ENCODE data around the gene TSPAN17.

The TSPAN17 gene

DNA sequence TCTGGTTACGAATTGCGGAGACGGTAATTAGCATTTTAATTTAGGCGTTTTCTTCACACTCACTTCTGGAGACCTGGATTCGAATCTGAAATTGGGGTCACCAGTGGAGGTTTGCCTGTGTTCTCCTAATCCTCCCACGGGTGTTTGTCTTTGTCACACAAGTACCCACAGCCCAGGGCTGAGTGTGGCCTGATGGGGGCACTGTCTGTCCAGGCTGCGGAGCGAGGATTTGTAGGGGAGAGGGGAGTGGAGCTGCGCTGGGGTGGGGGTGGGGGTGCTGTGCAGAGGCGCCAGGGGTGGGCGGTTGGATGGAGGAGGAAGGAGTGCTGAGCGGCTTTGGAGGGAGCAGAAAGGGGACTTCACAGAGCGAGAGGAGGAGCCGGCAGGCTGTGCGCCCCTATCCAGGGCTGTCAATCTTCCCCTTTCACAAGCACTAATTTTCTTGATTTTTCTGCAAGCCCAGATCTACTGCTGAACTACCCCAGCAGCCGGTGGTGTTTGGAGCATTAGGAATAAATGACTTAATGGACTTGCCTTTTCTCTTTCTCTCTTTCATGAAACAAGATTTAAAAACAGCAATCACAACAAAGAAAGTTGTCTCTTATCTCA, 53.1 kb downstream of the TSPAN17 start:
- no peak for DNase-seq (ENCODE audit: extremely low read depth, insufficient read length)
- TF ChIP-seq, protein P1, sequence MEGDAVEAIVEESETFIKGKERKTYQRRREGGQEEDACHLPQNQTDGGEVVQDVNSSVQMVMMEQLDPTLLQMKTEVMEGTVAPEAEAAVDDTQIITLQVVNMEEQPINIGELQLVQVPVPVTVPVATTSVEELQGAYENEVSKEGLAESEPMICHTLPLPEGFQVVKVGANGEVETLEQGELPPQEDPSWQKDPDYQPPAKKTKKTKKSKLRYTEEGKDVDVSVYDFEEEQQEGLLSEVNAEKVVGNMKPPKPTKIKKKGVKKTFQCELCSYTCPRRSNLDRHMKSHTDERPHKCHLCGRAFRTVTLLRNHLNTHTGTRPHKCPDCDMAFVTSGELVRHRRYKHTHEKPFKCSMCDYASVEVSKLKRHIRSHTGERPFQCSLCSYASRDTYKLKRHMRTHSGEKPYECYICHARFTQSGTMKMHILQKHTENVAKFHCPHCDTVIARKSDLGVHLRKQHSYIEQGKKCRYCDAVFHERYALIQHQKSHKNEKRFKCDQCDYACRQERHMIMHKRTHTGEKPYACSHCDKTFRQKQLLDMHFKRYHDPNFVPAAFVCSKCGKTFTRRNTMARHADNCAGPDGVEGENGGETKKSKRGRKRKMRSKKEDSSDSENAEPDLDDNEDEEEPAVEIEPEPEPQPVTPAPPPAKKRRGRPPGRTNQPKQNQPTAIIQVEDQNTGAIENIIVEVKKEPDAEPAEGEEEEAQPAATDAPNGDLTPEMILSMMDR (IDR thresholded peaks at IDR 0.05; ENCODE audit: insufficient read depth, low read length, poor library complexity, severe bottlenecking) = peak; percentile 56
- Histone ChIP-seq H3K36me3 (ENCODE audit: control insufficient read depth, insufficient read depth, low read length) (no peaks in the 10 kb centered on the region), H3K27me3 (replicated peaks; ENCODE audit: control insufficient read depth, insufficient read depth, low read length) (peaks cover 3% of the 10 kb centered on the region), H3K4me3 (replicated peaks; ENCODE audit: low read depth, low read length) (no peak overlapping the region)

DNA sequence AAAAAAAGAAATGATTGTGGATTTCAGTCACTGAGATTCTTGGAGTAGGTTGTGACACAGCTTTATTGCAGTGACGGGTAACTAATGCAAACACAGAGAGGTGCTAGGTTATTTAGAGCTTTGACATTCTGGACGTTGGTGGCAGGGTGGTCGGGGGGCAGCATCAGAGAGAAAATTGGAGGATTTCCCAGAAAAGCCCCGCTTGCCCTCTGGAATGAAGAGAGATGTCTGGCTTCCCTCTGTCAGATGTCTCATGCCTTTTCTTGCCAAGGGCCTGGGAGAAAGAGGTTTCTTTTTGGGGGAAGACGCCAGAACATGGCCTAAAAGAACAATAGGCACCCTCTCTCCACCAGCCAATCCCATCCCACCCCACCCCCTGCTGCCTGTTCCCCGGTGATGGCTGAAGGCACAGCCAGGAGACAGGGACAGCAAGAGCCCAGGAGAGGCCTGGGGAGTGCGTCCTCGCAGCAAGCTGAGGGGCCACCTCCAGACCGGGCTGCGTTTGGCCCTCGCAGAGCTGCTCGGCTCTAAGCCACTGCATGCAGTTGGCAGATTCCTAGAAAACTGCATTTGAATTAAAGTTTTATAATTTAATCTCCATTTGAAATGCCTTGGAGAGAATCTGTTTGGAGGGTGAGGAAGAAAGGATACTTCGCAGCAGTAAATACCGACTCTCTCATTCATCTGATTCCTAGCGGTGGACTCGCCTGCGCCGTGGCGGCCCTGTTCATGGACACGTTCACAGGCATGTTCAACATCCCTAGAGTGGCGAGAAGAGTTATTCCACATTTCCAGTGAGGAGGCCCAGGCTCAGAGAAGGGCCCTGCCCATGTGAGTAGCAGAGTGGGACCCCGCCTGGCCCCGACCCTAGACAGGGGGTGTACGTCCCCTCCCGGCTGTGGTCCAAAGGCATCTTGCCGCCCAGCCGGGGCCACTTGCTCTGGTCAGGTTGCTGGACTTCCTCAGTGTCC, 55.7 kb downstream of the TSPAN17 start:
- Histone ChIP-seq H3K27me3 (replicated peaks; ENCODE audit: control insufficient read depth, insufficient read depth, low read length) (peaks cover 2% of the 10 kb centered on the region), H3K4me3 (replicated peaks; ENCODE audit: low read depth, low read length) (no peak overlapping the region), H3K36me3 (ENCODE audit: control insufficient read depth, insufficient read depth, low read length) (no peaks in the 10 kb centered on the region)
- no peak for DNase-seq (ENCODE audit: extremely low read depth, insufficient read length)
- TF ChIP-seq, protein P1 (IDR thresholded peaks at IDR 0.05; ENCODE audit: insufficient read depth, low read length, poor library complexity, severe bottlenecking) = no peak

DNA sequence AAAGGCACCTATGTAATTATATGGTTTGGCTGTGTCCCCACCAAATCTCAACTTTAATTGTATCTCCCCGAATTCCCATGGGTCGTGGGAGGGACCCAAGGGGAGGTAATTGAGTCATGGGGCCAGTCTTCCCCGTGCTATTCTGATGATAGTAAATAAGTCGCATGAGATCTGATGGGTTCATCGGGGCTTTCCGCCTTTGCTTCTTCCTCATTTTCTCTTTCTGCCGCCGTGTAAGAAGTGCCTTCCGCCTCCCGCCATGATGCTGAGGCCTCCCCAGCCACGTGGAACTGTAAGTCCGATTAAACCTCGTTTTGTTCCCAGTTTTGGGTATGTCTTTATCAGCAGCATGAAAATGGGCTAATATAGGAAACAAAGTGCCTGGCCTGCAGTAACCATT, 56.6 kb downstream of the TSPAN17 start:
- TF ChIP-seq, protein P1 (IDR thresholded peaks at IDR 0.05; ENCODE audit: insufficient read depth, low read length, poor library complexity, severe bottlenecking) = no peak
- H3K27me3 ChIP-seq (replicated peaks; ENCODE audit: control insufficient read depth, insufficient read depth, low read length) = peaks cover 2% of the 10 kb centered on the region
- no peaks in the 10 kb centered on the region for H3K36me3 ChIP-seq (ENCODE audit: control insufficient read depth, insufficient read depth, low read length)
- DNase-seq (ENCODE audit: extremely low read depth, insufficient read length) = no peak
- no peak overlapping the region for H3K4me3 ChIP-seq (replicated peaks; ENCODE audit: low read depth, low read length)

DNA sequence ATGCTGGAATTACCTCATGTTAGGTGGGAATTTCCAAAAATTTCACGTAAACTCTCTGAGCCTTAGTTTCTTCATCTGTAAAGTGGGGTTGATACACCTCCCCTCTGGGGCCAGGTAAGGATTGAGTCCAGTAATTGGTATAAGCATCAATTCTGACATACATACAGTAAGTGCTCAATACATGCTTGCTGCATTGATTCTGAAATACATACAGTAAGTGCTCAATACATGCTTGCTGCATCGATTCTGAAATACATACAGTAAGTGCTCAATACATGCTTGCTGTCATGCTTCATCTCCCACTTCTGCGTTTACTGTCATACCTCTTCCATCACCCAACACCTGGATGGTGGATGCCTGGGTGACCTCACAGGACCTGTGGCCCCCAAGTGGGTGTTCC, 57.1 kb downstream of the TSPAN17 start:
- TF ChIP-seq, protein P1 (IDR thresholded peaks at IDR 0.05; ENCODE audit: insufficient read depth, low read length, poor library complexity, severe bottlenecking) = no peak
- Histone ChIP-seq H3K36me3 (ENCODE audit: control insufficient read depth, insufficient read depth, low read length) (no peaks in the 10 kb centered on the region), H3K4me3 (replicated peaks; ENCODE audit: low read depth, low read length) (no peak overlapping the region), H3K27me3 (replicated peaks; ENCODE audit: control insufficient read depth, insufficient read depth, low read length) (peaks cover 2% of the 10 kb centered on the region)
- no peak for DNase-seq (ENCODE audit: extremely low read depth, insufficient read length)

DNA sequence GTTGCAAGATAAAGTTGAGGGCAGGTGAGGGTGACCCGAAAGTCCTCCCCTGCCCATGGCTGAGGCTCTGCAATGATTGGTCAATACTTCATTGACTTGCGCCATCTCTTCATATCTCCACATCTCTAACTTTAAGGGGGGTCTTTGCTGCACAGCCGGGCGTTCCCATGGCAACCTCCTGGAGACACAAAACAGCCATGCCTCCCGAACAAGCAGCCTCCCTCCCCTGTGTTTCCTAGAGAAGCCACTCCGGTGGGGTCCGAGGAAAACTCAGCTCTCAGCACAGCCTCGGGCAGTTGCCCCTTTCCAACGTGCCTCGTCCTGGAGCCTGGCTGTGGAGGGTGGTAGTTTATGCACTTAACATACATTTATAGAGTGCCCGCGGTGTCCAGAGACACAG, 57.5 kb downstream of the TSPAN17 start:
- TF ChIP-seq, protein P1 (IDR thresholded peaks at IDR 0.05; ENCODE audit: insufficient read depth, low read length, poor library complexity, severe bottlenecking) = no peak

More for the DNA sequence above, 57.5 kb downstream of the TSPAN17 start:
- Histone ChIP-seq H3K36me3 (ENCODE audit: control insufficient read depth, insufficient read depth, low read length) (no peaks in the 10 kb centered on the region), H3K27me3 (replicated peaks; ENCODE audit: control insufficient read depth, insufficient read depth, low read length) (peaks cover 2% of the 10 kb centered on the region), H3K4me3 (replicated peaks; ENCODE audit: low read depth, low read length) (no peak overlapping the region)
- DNase-seq (ENCODE audit: extremely low read depth, insufficient read length) = no peak

Data from GM06990 (cell line).